HepG2 (cell line): ENCODE results near the gene TBC1D10B. TPM values are rescaled to one million over a fixed set of nuclear protein-coding genes. Genes with fewer than 3 reads are reported as not detected.

ENCODE experiments used
- CBFB ChIP-seq: sonication (generic); formaldehyde crosslinking; IDR thresholded peaks from 2 replicates; pipeline ENCODE4 v1.4.0; 2020; ENCODE audit warnings: missing genetic modification reagents
- HOXD1 ChIP-seq: sonication (generic); formaldehyde crosslinking; IDR thresholded peaks from 2 replicates; pipeline ENCODE4 v1.5.0; 2020; ENCODE audit warnings: missing genetic modification reagents
- MAFK ChIP-seq, 2 experiments: IDR thresholded peaks in 1 of 2; conservative IDR thresholded peaks in 1 of 2; 2 replicates each; pipeline ENCODE4 v1.6.1; 2011; ENCODE audit warnings: improper control_type of control experiment in 2 of 2, low read length in 2 of 2
- NR1H2 ChIP-seq: sonication (generic); formaldehyde crosslinking; IDR thresholded peaks from 2 replicates; pipeline ENCODE4 v1.8.1; 2022; ENCODE audit warnings: low read depth, missing genetic modification reagents, borderline replicate concordance
- NR2F6 ChIP-seq, 2 experiments: IDR thresholded peaks; 2 replicates each; pipeline ENCODE4 v1.6.1; 2016; ENCODE audit warnings: antibody characterized with exemption in 1 of 2, mild to moderate bottlenecking in 1 of 2
- SNAPC2 ChIP-seq: sonication (generic); formaldehyde crosslinking; IDR thresholded peaks from 2 replicates; pipeline ENCODE4 v1.8.1; 2022; ENCODE audit warnings: mild to moderate bottlenecking, missing genetic modification reagents
- SNAPC4 ChIP-seq: sonication (generic); formaldehyde crosslinking; IDR thresholded peaks from 2 replicates; pipeline ENCODE4 v1.4.0; 2020; ENCODE audit warnings: mild to moderate bottlenecking, missing genetic modification reagents
- ZBTB37 ChIP-seq: sonication (generic); formaldehyde crosslinking; IDR thresholded peaks from 2 replicates; pipeline ENCODE4 v1.4.0; 2020; ENCODE audit warnings: mild to moderate bottlenecking, missing genetic modification reagents
- ZEB1 ChIP-seq: IDR thresholded peaks from 2 replicates; pipeline ENCODE4 v1.6.1; 2012; ENCODE audit warnings: mild to moderate bottlenecking, low read depth, inconsistent platforms; ENCODE audit not compliant: insufficient replicate concordance
- ZMYM4 ChIP-seq: sonication (generic); formaldehyde crosslinking; IDR thresholded peaks from 2 replicates; pipeline ENCODE4 v1.8.1; 2023; ENCODE audit warnings: mild to moderate bottlenecking, missing genetic modification reagents
- ZNF253 ChIP-seq: sonication (generic); formaldehyde crosslinking; IDR thresholded peaks from 2 replicates; pipeline ENCODE4 v1.8.0; 2022; ENCODE audit warnings: mild to moderate bottlenecking, missing genetic modification reagents, borderline replicate concordance
- ZNF503 ChIP-seq: sonication (generic); formaldehyde crosslinking; IDR thresholded peaks from 2 replicates; pipeline ENCODE4 v1.4.0; 2020; ENCODE audit warnings: missing genetic modification reagents
- ZNF543 ChIP-seq: sonication (generic); formaldehyde crosslinking; IDR thresholded peaks from 2 replicates; pipeline ENCODE4 v1.4.0; 2020; ENCODE audit warnings: mild to moderate bottlenecking, missing genetic modification reagents
- ZNF550 ChIP-seq: sonication (generic); formaldehyde crosslinking; IDR thresholded peaks from 2 replicates; pipeline ENCODE4 v1.4.0; 2020; ENCODE audit warnings: mild to moderate bottlenecking, missing genetic modification reagents, borderline replicate concordance
- ZNF557 ChIP-seq: sonication (generic); formaldehyde crosslinking; IDR thresholded peaks from 2 replicates; pipeline ENCODE4 v1.4.0; 2020; ENCODE audit warnings: missing genetic modification reagents
- ZNF781 ChIP-seq: sonication (generic); formaldehyde crosslinking; IDR thresholded peaks from 2 replicates; pipeline ENCODE4 v1.5.1; 2020; ENCODE audit warnings: borderline replicate concordance, mild to moderate bottlenecking, missing genetic modification reagents; ENCODE audit errors: not compliant biosample characterization
- ZNF841 ChIP-seq: sonication (generic); formaldehyde crosslinking; IDR thresholded peaks from 2 replicates; pipeline ENCODE4 v1.8.1; 2023; ENCODE audit warnings: missing genetic modification reagents, borderline replicate concordance
- ZSCAN21 ChIP-seq: sonication (generic); formaldehyde crosslinking; IDR thresholded peaks from 2 replicates; pipeline ENCODE4 v1.8.0; 2022; ENCODE audit warnings: mild to moderate bottlenecking, missing genetic modification reagents, moderate library complexity, borderline replicate concordance
- polyA plus RNA-seq, 8 experiments: library from polyadenylated mRNA; depleted of rRNA in 3 of 8; stranded (reverse) in 7 of 8; unstranded in 1 of 8; fragments of >200 nt; fragmentation: Illumina TruSeq in 4 of 8; extraction: Trizol in 4 of 8; gene quantifications; 2 replicates each; pipeline versions ENCODE4 v1.2.1 to v1.2.3, GENCODE V29; 2011 to 2016; ENCODE audit warnings: low read depth in 4 of 8, missing spikeins in 1 of 8, mixed read lengths in 1 of 8; ENCODE audit not compliant: insufficient read depth in 1 of 8
- total RNA-seq, 5 experiments: library from RNA; depleted of rRNA; stranded (reverse); fragments of >200 nt; fragmentation: Illumina TruSeq; extraction: Trizol; gene quantifications; 2 replicates each; pipeline ENCODE4 v1.2.3, GENCODE V29; 2016; ENCODE audit warnings: low read depth in 1 of 5

Gene TBC1D10B
- total and polyA plus RNA-seq, 2 of the 13 experiments (the other 11 are each of a cell fraction or from before 2014, with no cell fraction given), result 15.7 to 24.8 TPM

- TF ChIP-seq NR2F6 (IDR thresholded peaks at IDR 0.05) (peak; percentile 80), NR2F6 (CRISPR knock-in tag; IDR thresholded peaks at IDR 0.05) (peak; percentile 47), ZNF781 (CRISPR knock-in tag) (peak; percentile 83), CBFB (no peak), SNAPC2 (CRISPR knock-in tag) (peak; percentile 56; the same call in 1 of the 2 replicates), NR1H2 (no peak), SNAPC4 (CRISPR knock-in tag) (0 out of 2 replicates have a peak, but pooled peaks have one; percentile 60), ZNF503 (CRISPR knock-in tag) (peak; percentile 71), ZNF543 (CRISPR knock-in tag) (peak; percentile 88; the same call in 1 of the 2 replicates), ZNF557 (CRISPR knock-in tag) (0 out of 2 replicates have a peak, but pooled peaks have one; percentile 43), ZNF841 (CRISPR knock-in tag) (no peak), ZEB1 (peak; percentile 42), ZNF550 (CRISPR knock-in tag) (no peak), ZMYM4 (CRISPR knock-in tag) (peak; percentile 75), HOXD1 (CRISPR knock-in tag) (peak; percentile 85), ZSCAN21 (CRISPR knock-in tag) (peak; percentile 79), MAFK (conservative IDR thresholded peaks at IDR 0.05 in 1 of 2, IDR thresholded peaks at IDR 0.05 in 1 of 2; ENCODE audit: low read length in 2 of 2) (no peak), ZNF253 (peak; percentile 57; the same call in 1 of the 2 replicates), ZBTB37 (CRISPR knock-in tag) (no peak)
Observed at GRCh38 chr16:30355144-30355953, 14.9 kb downstream of the TBC1D10B start, which contains the start of gene CD2BP2 (continued).
